ENCODE data around the gene GDAP2. TPM values are rescaled to one million over a fixed set of nuclear protein-coding genes. Genes with fewer than 3 reads are reported as not detected.
"Not testable (repeated sequence)": the region's sequence is repeated elsewhere in the genome, so short reads cannot be mapped to it uniquely, and the experiment has no call there.

The GDAP2 gene
- total RNA-seq, 1 donor from 2014 or later = 22.7 TPM

DNA sequence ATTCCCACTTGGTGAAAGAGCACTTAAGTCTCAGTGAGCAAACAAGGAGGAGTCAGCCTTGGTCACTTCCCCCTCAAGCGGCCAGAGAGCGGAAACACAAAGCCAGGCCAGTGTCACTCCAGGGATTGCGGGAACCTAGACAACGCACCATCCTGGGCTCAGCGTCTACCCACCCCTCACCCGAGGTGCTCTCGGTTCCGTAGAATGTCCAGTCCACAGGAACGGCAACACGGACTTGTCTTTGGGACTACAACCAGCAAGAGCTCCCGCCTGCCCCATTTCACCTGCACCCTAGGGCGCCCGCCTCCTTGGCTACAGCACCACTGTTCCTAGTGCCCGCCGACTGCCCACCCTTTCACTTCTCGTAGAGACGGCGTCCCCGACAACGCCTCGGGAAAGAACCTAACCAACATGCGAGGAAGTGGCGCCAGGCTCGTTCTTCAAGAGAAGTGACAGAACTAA lies 509 bp downstream of the GDAP2 start:
- Mint-ChIP-seq H3K36me3 (ENCODE audit: low read depth) (peaks cover 1% of the 10 kb centered on the region), H3K4me1 (ENCODE audit: low read depth) (peaks cover 40% of the 10 kb centered on the region)

DNA sequence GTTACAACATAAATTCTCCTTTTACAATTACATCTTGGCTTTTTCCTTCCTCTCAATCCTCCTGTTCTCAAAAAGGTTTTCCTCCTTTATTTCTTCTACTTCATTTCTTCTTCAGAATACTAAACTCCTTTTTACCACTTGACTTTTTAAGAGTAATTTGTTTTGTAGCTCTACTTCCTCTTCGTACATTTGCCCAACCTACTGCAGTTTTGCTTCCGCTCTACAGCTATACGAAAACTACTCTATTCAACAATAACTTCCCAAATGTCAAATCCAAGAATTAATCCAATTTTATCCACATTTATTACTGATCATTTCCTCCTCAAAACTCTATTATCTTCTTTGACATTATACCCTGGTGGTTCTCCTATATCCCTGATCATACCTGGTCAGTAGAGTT lies 3.4 kb downstream of the GDAP2 start:
- peaks cover 2% of the 10 kb centered on the region for H3K36me3 Mint-ChIP-seq (ENCODE audit: low read depth)
- H3K27me3 Mint-ChIP-seq (ENCODE audit: low read depth) = no peaks in the 10 kb centered on the region
- DNase-seq (ENCODE audit: low spot score) = no peak
- H3K27ac Mint-ChIP-seq (ENCODE audit: unreplicated experiment) = peak overlapping the region; percentile 32
- H3K4me1 Mint-ChIP-seq (ENCODE audit: low read depth) = peaks cover 25% of the 10 kb centered on the region
- no peaks in the 10 kb centered on the region for H3K9me3 Mint-ChIP-seq (ENCODE audit: low read depth)
- TF ChIP-seq, protein P1, sequence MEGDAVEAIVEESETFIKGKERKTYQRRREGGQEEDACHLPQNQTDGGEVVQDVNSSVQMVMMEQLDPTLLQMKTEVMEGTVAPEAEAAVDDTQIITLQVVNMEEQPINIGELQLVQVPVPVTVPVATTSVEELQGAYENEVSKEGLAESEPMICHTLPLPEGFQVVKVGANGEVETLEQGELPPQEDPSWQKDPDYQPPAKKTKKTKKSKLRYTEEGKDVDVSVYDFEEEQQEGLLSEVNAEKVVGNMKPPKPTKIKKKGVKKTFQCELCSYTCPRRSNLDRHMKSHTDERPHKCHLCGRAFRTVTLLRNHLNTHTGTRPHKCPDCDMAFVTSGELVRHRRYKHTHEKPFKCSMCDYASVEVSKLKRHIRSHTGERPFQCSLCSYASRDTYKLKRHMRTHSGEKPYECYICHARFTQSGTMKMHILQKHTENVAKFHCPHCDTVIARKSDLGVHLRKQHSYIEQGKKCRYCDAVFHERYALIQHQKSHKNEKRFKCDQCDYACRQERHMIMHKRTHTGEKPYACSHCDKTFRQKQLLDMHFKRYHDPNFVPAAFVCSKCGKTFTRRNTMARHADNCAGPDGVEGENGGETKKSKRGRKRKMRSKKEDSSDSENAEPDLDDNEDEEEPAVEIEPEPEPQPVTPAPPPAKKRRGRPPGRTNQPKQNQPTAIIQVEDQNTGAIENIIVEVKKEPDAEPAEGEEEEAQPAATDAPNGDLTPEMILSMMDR (IDR thresholded peaks at IDR 0.05) = no peak
- no peak overlapping the region for H3K4me3 Mint-ChIP-seq (ENCODE audit: unreplicated experiment)

More for the DNA sequence above, 509 bp downstream of the GDAP2 start:
- Mint-ChIP-seq H3K9me3 (ENCODE audit: low read depth) (no peaks in the 10 kb centered on the region), H3K27me3 (ENCODE audit: low read depth) (no peaks in the 10 kb centered on the region), H3K27ac (ENCODE audit: unreplicated experiment) (peak overlapping the region; percentile 97), H3K4me3 (ENCODE audit: unreplicated experiment) (peak overlapping the region; percentile 98)
- DNase-seq (ENCODE audit: low spot score) = peak; percentile 90
- TF ChIP-seq, protein P1 (IDR thresholded peaks at IDR 0.05) = peak; percentile 67

DNA sequence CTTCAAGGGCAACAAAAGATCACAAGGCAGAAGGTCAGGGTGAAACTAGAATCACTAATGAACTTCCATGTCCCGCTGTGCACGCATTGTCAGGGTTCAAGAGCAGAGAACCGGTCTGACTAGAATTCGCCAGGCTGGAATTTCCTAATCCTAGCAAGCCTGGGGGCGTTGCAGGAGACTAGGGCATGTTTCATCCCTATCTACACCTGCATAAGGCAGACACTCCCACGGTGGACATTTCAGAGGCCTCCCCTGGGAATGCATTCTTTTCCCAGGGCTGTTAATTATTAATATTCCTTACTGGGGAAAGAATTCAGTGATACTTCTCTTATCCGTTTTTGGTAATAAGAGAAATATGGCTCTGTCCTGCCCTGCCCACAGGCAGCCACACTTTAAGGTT lies 6.7 kb downstream of the GDAP2 start:
- H3K36me3 Mint-ChIP-seq (ENCODE audit: low read depth); DNase-seq (ENCODE audit: low spot score); H3K27ac Mint-ChIP-seq (ENCODE audit: unreplicated experiment): not testable (repeated sequence)

DNA sequence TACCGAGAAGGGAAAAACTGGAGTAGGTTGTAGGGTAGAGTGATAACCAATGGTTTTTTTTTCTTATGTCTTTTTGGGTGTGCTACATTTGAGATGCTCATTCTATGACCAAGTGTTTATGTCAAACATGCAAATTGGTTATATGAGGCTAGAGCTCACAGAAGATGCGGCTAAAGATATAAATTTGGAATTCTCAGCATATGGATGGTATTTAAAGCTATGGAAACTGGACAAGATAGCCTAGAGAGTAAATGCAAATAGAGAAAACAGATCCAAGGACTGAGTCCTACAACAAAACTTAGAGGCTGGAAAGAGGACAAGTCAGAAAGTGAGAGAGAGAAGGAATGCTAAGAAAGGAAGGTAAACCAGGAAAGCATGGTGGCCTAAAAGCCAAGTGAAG lies 7.4 kb downstream of the GDAP2 start:
- TF ChIP-seq, protein P1 (IDR thresholded peaks at IDR 0.05) = no peak
- Mint-ChIP-seq H3K9me3 (ENCODE audit: low read depth) (no peaks in the 10 kb centered on the region), H3K4me1 (ENCODE audit: low read depth) (peaks cover under 1% of the 10 kb centered on the region), H3K27me3 (ENCODE audit: low read depth) (no peaks in the 10 kb centered on the region), H3K36me3 (ENCODE audit: low read depth) (peaks cover 10% of the 10 kb centered on the region), H3K4me3 (ENCODE audit: unreplicated experiment) (no peak overlapping the region), H3K27ac (ENCODE audit: unreplicated experiment) (no peak overlapping the region)
- DNase-seq (ENCODE audit: low spot score) = no peak

More for the DNA sequence above, 6.7 kb downstream of the GDAP2 start:
- not testable (repeated sequence) for H3K9me3 Mint-ChIP-seq (ENCODE audit: low read depth); H3K27me3 Mint-ChIP-seq (ENCODE audit: low read depth); H3K4me1 Mint-ChIP-seq (ENCODE audit: low read depth); H3K4me3 Mint-ChIP-seq (ENCODE audit: unreplicated experiment)

DNA sequence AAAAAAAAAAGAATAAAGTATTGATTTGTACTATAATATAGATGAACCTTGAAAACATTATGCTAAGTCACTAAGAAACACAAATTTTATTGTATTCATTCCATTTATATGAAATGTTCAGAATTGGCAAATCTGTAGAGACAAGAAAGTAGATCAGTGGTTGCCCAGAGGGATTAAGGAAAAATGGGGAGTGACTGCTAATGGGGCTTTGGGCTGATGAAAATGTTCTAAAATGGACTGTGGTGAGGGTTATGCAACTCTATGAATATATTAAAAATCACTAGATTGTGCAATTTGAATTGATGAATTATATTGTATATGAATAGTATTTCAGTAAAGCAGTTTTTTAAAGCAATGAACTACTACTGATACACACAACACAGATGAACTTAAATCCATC lies 10.0 kb downstream of the GDAP2 start:
- no peak overlapping the region for H3K27ac Mint-ChIP-seq (ENCODE audit: unreplicated experiment)

DNA sequence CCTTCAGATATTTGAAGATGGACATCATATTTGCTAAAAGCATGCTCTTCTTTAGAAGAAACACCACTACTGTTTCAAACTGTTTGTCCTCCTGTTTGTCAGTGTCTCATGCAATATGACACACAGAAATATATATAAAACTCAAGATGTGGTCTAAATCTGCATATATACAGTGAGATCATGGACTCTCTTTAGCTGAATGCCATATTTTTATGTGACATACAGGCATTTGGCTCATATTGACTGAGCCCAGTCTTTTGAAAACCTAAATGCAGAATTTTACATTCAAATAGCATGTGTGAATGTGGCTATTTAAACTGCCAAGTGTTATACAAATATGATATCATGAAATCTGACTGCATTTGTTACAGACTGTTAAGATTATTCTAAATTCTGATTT lies 18.4 kb downstream of the GDAP2 start:
- H3K27me3 Mint-ChIP-seq (ENCODE audit: low read depth) = no peaks in the 10 kb centered on the region
- H3K27ac Mint-ChIP-seq (ENCODE audit: unreplicated experiment) = no peak overlapping the region
- no peak overlapping the region for H3K4me3 Mint-ChIP-seq (ENCODE audit: unreplicated experiment)
- H3K4me1 Mint-ChIP-seq (ENCODE audit: low read depth) = peaks cover 5% of the 10 kb centered on the region
- TF ChIP-seq, protein P1 (IDR thresholded peaks at IDR 0.05) = no peak
- no peaks in the 10 kb centered on the region for H3K9me3 Mint-ChIP-seq (ENCODE audit: low read depth)
- DNase-seq (ENCODE audit: low spot score) = no peak
- peaks cover 36% of the 10 kb centered on the region for H3K36me3 Mint-ChIP-seq (ENCODE audit: low read depth)

More for the DNA sequence above, 10.0 kb downstream of the GDAP2 start:
- no peak for DNase-seq (ENCODE audit: low spot score)
- H3K4me1 Mint-ChIP-seq (ENCODE audit: low read depth) = no peaks in the 10 kb centered on the region
- TF ChIP-seq, protein P1 (IDR thresholded peaks at IDR 0.05) = no peak
- no peaks in the 10 kb centered on the region for H3K9me3 Mint-ChIP-seq (ENCODE audit: low read depth)
- peaks cover 23% of the 10 kb centered on the region for H3K36me3 Mint-ChIP-seq (ENCODE audit: low read depth)
- no peak overlapping the region for H3K4me3 Mint-ChIP-seq (ENCODE audit: unreplicated experiment)
- no peaks in the 10 kb centered on the region for H3K27me3 Mint-ChIP-seq (ENCODE audit: low read depth)

Measured in chondrocyte (in vitro differentiated cells).